ENCODE results near the gene CCDC141.
"Not testable (repeated sequence)": the region's sequence is repeated elsewhere in the genome, so short reads cannot be mapped to it uniquely, and the experiment has no call there.

CCDC141 gene

GRCh38 chr2:179017773-179018357 is 32.1 kb downstream of the CCDC141 start:
- TF ChIP-seq ISL1 (CRISPR knock-in tag; IDR thresholded peaks at IDR 0.05) = no peak
- ATAC-seq = no peak

GRCh38 chr2:179014189-179014588 is 35.7 kb downstream of the CCDC141 start:
- ATAC-seq = not testable (repeated sequence)

DNA sequence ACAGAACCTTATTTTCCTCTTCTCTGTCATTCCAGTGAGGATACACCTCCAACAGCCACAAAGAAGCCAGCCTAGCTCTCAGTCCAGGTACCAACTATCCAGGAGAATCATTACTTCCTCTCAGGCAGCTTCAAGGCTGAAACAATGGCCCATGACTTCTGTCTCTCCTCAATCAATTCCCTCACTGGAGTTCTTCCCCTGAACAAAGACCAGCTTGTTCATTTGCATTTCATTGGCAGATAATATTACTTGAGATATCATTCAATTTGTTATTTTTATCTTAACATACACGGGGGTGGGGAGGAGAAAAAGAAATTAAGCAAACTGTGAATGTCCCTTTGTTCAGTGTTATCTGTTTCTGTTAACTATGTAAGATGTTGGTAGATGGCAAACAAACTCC is 44.0 kb downstream of the CCDC141 start:
- TF ChIP-seq ZC3H10 (CRISPR knock-in tag; IDR thresholded peaks at IDR 0.05) = no peak
- ATAC-seq = no peak

- ATAC-seq = no peak
- no peak for TF ChIP-seq ZNF565 (CRISPR knock-in tag; conservative IDR thresholded peaks at IDR 0.05; ENCODE audit: low read depth)
- no peak for TF ChIP-seq TCF4 (CRISPR knock-in tag; IDR thresholded peaks at IDR 0.05; ENCODE audit: borderline replicate concordance)
- TF ChIP-seq, protein P1, sequence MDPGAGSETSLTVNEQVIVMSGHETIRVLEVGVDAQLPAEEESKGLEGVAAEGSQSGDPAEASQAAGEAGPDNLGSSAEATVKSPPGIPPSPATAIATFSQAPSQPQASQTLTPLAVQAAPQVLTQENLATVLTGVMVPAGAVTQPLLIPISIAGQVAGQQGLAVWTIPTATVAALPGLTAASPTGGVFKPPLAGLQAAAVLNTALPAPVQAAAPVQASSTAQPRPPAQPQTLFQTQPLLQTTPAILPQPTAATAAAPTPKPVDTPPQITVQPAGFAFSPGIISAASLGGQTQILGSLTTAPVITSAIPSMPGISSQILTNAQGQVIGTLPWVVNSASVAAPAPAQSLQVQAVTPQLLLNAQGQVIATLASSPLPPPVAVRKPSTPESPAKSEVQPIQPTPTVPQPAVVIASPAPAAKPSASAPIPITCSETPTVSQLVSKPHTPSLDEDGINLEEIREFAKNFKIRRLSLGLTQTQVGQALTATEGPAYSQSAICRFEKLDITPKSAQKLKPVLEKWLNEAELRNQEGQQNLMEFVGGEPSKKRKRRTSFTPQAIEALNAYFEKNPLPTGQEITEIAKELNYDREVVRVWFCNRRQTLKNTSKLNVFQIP (CRISPR knock-in tag; IDR thresholded peaks at IDR 0.05; ENCODE audit: borderline replicate concordance, low read depth) = no peak
- TF ChIP-seq, protein P2, sequence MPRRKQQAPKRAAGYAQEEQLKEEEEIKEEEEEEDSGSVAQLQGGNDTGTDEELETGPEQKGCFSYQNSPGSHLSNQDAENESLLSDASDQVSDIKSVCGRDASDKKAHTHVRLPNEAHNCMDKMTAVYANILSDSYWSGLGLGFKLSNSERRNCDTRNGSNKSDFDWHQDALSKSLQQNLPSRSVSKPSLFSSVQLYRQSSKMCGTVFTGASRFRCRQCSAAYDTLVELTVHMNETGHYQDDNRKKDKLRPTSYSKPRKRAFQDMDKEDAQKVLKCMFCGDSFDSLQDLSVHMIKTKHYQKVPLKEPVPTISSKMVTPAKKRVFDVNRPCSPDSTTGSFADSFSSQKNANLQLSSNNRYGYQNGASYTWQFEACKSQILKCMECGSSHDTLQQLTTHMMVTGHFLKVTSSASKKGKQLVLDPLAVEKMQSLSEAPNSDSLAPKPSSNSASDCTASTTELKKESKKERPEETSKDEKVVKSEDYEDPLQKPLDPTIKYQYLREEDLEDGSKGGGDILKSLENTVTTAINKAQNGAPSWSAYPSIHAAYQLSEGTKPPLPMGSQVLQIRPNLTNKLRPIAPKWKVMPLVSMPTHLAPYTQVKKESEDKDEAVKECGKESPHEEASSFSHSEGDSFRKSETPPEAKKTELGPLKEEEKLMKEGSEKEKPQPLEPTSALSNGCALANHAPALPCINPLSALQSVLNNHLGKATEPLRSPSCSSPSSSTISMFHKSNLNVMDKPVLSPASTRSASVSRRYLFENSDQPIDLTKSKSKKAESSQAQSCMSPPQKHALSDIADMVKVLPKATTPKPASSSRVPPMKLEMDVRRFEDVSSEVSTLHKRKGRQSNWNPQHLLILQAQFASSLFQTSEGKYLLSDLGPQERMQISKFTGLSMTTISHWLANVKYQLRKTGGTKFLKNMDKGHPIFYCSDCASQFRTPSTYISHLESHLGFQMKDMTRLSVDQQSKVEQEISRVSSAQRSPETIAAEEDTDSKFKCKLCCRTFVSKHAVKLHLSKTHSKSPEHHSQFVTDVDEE (CRISPR knock-in tag; IDR thresholded peaks at IDR 0.05) = no peak
- TF ChIP-seq ZFP3 (CRISPR knock-in tag; IDR thresholded peaks at IDR 0.05) = no peak
Measured at GRCh38 chr2:178999476-178999875, 50.5 kb downstream of the CCDC141 start.

GRCh38 chr2:178998539-178998938 is 51.4 kb downstream of the CCDC141 start:
- ATAC-seq = no peak

DNA sequence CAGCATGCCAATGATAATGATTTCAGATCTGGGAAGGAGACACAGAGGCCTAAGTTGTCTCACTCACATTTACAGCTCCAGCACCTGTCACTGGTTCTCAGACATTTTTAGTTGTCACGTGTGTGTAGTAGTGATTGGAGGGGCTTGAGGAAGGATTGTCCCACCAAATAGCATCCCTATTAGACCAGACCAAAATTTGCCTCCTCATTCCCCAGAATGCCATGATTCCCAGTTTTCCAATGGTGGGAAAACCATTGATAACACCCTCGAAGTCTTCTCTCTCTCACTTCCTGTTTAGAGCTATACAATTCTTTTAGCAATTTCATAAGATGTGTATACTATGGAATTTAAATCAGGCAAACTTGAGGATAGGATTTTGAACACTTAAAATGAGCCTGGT is 52.5 kb downstream of the CCDC141 start:
- no peak for ATAC-seq
- TF ChIP-seq ZC3H10 (CRISPR knock-in tag; IDR thresholded peaks at IDR 0.05) = no peak
- no peak for TF ChIP-seq TCF4 (CRISPR knock-in tag; IDR thresholded peaks at IDR 0.05; ENCODE audit: borderline replicate concordance)
- no peak for TF ChIP-seq TOX (CRISPR knock-in tag; IDR thresholded peaks at IDR 0.05; ENCODE audit: borderline replicate concordance)

More at GRCh38 chr2:178998539-178998938, 51.4 kb downstream of the CCDC141 start:
- no peak for TF ChIP-seq ESRRG (CRISPR knock-in tag; IDR thresholded peaks at IDR 0.05)
- TF ChIP-seq, protein P2 (CRISPR knock-in tag; IDR thresholded peaks at IDR 0.05) = no peak
- no peak for TF ChIP-seq TOX (CRISPR knock-in tag; IDR thresholded peaks at IDR 0.05; ENCODE audit: borderline replicate concordance)
- TF ChIP-seq, protein P3, sequence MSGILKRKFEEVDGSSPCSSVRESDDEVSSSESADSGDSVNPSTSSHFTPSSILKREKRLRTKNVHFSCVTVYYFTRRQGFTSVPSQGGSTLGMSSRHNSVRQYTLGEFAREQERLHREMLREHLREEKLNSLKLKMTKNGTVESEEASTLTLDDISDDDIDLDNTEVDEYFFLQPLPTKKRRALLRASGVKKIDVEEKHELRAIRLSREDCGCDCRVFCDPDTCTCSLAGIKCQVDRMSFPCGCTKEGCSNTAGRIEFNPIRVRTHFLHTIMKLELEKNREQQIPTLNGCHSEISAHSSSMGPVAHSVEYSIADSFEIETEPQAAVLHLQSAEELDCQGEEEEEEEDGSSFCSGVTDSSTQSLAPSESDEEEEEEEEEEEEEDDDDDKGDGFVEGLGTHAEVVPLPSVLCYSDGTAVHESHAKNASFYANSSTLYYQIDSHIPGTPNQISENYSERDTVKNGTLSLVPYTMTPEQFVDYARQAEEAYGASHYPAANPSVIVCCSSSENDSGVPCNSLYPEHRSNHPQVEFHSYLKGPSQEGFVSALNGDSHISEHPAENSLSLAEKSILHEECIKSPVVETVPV (CRISPR knock-in tag; IDR thresholded peaks at IDR 0.05) = no peak
- TF ChIP-seq OSR1 (CRISPR knock-in tag; IDR thresholded peaks at IDR 0.05) = no peak
- TF ChIP-seq SNAI2 (CRISPR knock-in tag; IDR thresholded peaks at IDR 0.05) = no peak
- TF ChIP-seq ZFP3 (CRISPR knock-in tag; IDR thresholded peaks at IDR 0.05) = no peak
- no peak for TF ChIP-seq RARB (CRISPR knock-in tag; IDR thresholded peaks at IDR 0.05)
- no peak for TF ChIP-seq CSDC2 (CRISPR knock-in tag; IDR thresholded peaks at IDR 0.05)
